Pulmonary artery endothelial cell (primary cell): Measurements from ENCODE around the gene ZNF681. TPM values are rescaled to one million over a fixed set of nuclear protein-coding genes. Genes with fewer than 3 reads are reported as not detected.
"Not testable (repeated sequence)": the region's sequence is repeated elsewhere in the genome, so short reads cannot be mapped to it uniquely, and the experiment has no call there.

Experiments
- DNase-seq: peaks from one replicate; pipeline ENCODE4 v3.0.0-alpha.2; 2011; ENCODE audit warnings: low read depth, low spot score
- total RNA-seq: library from RNA; depleted of rRNA; stranded (reverse); fragments of >200 nt; gene quantifications from 2 replicates; pipeline ENCODE4 v1.2.3, GENCODE V29; 2014

The ZNF681 gene
- total RNA-seq, 1 donor from 2014 or later, result 0.26 TPM

- no peak for DNase-seq
These were observed 15.4 kb upstream of the ZNF681 start for GRCh38 chr19:23774106-23774505.

GRCh38 chr19:23772675-23773063 is 14.0 kb upstream of the ZNF681 start:
- DNase-seq, result no peak

GRCh38 chr19:23771761-23772674 is 13.3 kb upstream of the ZNF681 start:
- no peak for DNase-seq

GRCh38 chr19:23771316-23771715 is 12.6 kb upstream of the ZNF681 start:
- DNase-seq, result no peak

GRCh38 chr19:23770672-23771250 is 12.1 kb upstream of the ZNF681 start:
- no peak for DNase-seq

GRCh38 chr19:23769691-23770468 is 11.2 kb upstream of the ZNF681 start:
- DNase-seq, result no peak

- DNase-seq, result no peak
These were observed 8.3 kb upstream of the ZNF681 start for GRCh38 chr19:23766951-23767350.

- no peak for DNase-seq
These were observed 6.1 kb upstream of the ZNF681 start for GRCh38 chr19:23764781-23765180.

- DNase-seq, result no peak
These were observed 4.4 kb upstream of the ZNF681 start for GRCh38 chr19:23762884-23763711.

GRCh38 chr19:23762548-23762883 is 3.8 kb upstream of the ZNF681 start:
- DNase-seq, result no peak

- DNase-seq, result not testable (repeated sequence)
These were observed 1.6 kb upstream of the ZNF681 start for GRCh38 chr19:23760326-23760725.

- DNase-seq, result not testable (repeated sequence)
These were observed 15.0 kb downstream of the ZNF681 start for GRCh38 chr19:23743633-23744232.

GRCh38 chr19:23730729-23731465 is 27.8 kb downstream of the ZNF681 start:
- DNase-seq, result not testable (repeated sequence)

- DNase-seq, result not testable (repeated sequence)
These were observed 34.5 kb downstream of the ZNF681 start for GRCh38 chr19:23724161-23724560.

GRCh38 chr19:23718802-23719201 is 39.9 kb downstream of the ZNF681 start:
- no peak for DNase-seq

GRCh38 chr19:23716792-23717191 is 41.9 kb downstream of the ZNF681 start:
- no peak for DNase-seq

GRCh38 chr19:23709347-23709746 is 49.3 kb downstream of the ZNF681 start:
- DNase-seq, result no peak

GRCh38 chr19:23706657-23707056 is 52.0 kb downstream of the ZNF681 start:
- no peak for DNase-seq

GRCh38 chr19:23699521-23699860 is 59.2 kb downstream of the ZNF681 start:
- DNase-seq, result no peak
